Neural progenitor cell (in vitro differentiated cells): ENCODE data around the gene CDH23. TPM values are rescaled to one million over a fixed set of nuclear protein-coding genes. Genes with fewer than 3 reads are reported as not detected.
A peak's percentile ranks its signal among the peaks of the same experiment; 100 is the strongest.

Experiments used
- DNase-seq: peaks from one replicate; pipeline ENCODE4 v3.0.0-alpha.2; 2016; ENCODE audit warnings: low spot score
- H2AFZ ChIP-seq: fragments of 200-600 bp; sonication (generic); replicated peaks from 2 replicates; pipeline ENCODE4 v1.6.1; 2016; ENCODE audit warnings: antibody characterized with exemption
- H3F3A ChIP-seq: fragments of 200-600 bp; sonication (generic); 2 replicates; pipeline ENCODE4 v1.6.1; 2016; ENCODE audit warnings: antibody characterized with exemption, low read depth
- H3K27ac ChIP-seq: fragments of 200-600 bp; sonication (generic); 2 replicates; pipeline ENCODE4 v1.5.1; 2016; ENCODE audit warnings: mild to moderate bottlenecking
- H3K27me3 ChIP-seq: fragments of 200-600 bp; sonication (generic); 2 replicates; pipeline ENCODE4 v1.6.1; 2016; ENCODE audit warnings: mild to moderate bottlenecking, moderate library complexity
- H3K36me3 ChIP-seq: fragments of 200-600 bp; sonication (generic); 2 replicates; pipeline ENCODE4 v1.5.1; 2016
- H3K4me1 ChIP-seq: fragments of 200-600 bp; sonication (generic); 2 replicates; pipeline ENCODE4 v1.6.1; 2016; ENCODE audit warnings: mixed run types
- H3K4me2 ChIP-seq: fragments of 200-600 bp; sonication (generic); 2 replicates; pipeline ENCODE4 v1.6.1; 2016
- H3K4me3 ChIP-seq: fragments of 200-600 bp; sonication (generic); 2 replicates; pipeline ENCODE4 v1.5.1; 2016
- H3K79me2 ChIP-seq: fragments of 200-600 bp; sonication (generic); 2 replicates; pipeline ENCODE4 v1.6.1; 2016; ENCODE audit warnings: low read depth
- H3K9ac ChIP-seq: fragments of 200-600 bp; sonication (generic); 2 replicates; pipeline ENCODE4 v1.6.1; 2016
- H3K9me3 ChIP-seq: fragments of 200-600 bp; sonication (generic); 2 replicates; pipeline ENCODE4 v1.5.1; 2016; ENCODE audit warnings: low read depth
- H4K20me1 ChIP-seq: fragments of 200-600 bp; sonication (generic); 2 replicates; pipeline ENCODE4 v1.6.1; 2016; ENCODE audit warnings: low read depth
- H3K27ac Mint-ChIP-seq: 3 replicates; pipeline ENCODE4 v1.8.0; 2021; ENCODE audit warnings: mixed read lengths
- H3K27me3 Mint-ChIP-seq: 2 replicates; pipeline ENCODE4 v1.8.0; 2022; ENCODE audit warnings: low read depth, mild to moderate bottlenecking, inconsistent platforms, moderate library complexity, mixed read lengths; ENCODE audit not compliant: insufficient read depth
- H3K36me3 Mint-ChIP-seq: 3 replicates; pipeline ENCODE4 v1.8.0; 2021; ENCODE audit warnings: mixed read lengths
- H3K4me1 Mint-ChIP-seq: 3 replicates; pipeline ENCODE4 v1.8.0; 2021; ENCODE audit warnings: mixed read lengths
- H3K4me3 Mint-ChIP-seq: 3 replicates; pipeline ENCODE4 v1.8.0; 2021; ENCODE audit warnings: mild to moderate bottlenecking, moderate library complexity, mixed read lengths
- H3K9me3 Mint-ChIP-seq: 3 replicates; pipeline ENCODE4 v1.8.0; 2020; ENCODE audit warnings: mixed read lengths
- CTCF ChIP-seq: fragments of 200-600 bp; sonication (generic); IDR thresholded peaks from 2 replicates; pipeline ENCODE4 v1.5.1; 2017; ENCODE audit warnings: antibody characterized with exemption, mild to moderate bottlenecking
- EZH2 ChIP-seq: fragments of 200-600 bp; sonication (generic); IDR thresholded peaks from 2 replicates; pipeline ENCODE4 v1.6.1; 2017; ENCODE audit warnings: antibody characterized with exemption, mild to moderate bottlenecking, moderate library complexity
- EZH2phosphoT487 ChIP-seq: fragments of 200-600 bp; sonication (generic); IDR thresholded peaks from 2 replicates; pipeline ENCODE4 v1.6.1; 2017; ENCODE audit warnings: antibody characterized with exemption
- total RNA-seq: library from RNA; depleted of rRNA; stranded (reverse); fragments of >200 nt; gene quantifications from 2 replicates; pipeline ENCODE4 v1.2.3, GENCODE V29; 2015; ENCODE audit warnings: low replicate concordance

Gene CDH23
- total RNA-seq, 1 donor from 2014 or later = 5.9 TPM

- peak overlapping the region; percentile 60 for H3K27ac Mint-ChIP-seq
Observed at GRCh38 chr10:71766717-71767419, 370.1 kb downstream of the CDH23 start.

GRCh38 chr10:71767420-71768035 is 370.8 kb downstream of the CDH23 start:
- Mint-ChIP-seq H3K4me1 (peaks cover 18% of the 10 kb centered on the region), H3K4me3 (no peak overlapping the region), H3K36me3 (no peaks in the 10 kb centered on the region), H3K27ac (peak overlapping the region; percentile 90), H3K9me3 (no peaks in the 10 kb centered on the region), H3K27me3 (peaks cover 12% of the 10 kb centered on the region)
- Histone ChIP-seq H3K9ac (no peak overlapping the region), H3K27me3 (peaks cover 21% of the 10 kb centered on the region), H3K4me3 (no peak overlapping the region), H3K27ac (no peak overlapping the region), H3K9me3 (no peaks in the 10 kb centered on the region), H2AFZ (no peak overlapping the region), H3K4me1 (peaks cover 4% of the 10 kb centered on the region), H3K4me2 (no peak overlapping the region), H4K20me1 (no peaks in the 10 kb centered on the region), H3F3A (no peaks in the 10 kb centered on the region), H3K79me2 (no peaks in the 10 kb centered on the region), H3K36me3 (no peaks in the 10 kb centered on the region)
- DNase-seq = no peak
- TF ChIP-seq EZH2 (no peak), EZH2phosphoT487 (no peak), CTCF (no peak)

More at GRCh38 chr10:71766717-71767419, 370.1 kb downstream of the CDH23 start:
- no peak overlapping the region for H3K9ac ChIP-seq
- H3K4me1 Mint-ChIP-seq = peaks cover 18% of the 10 kb centered on the region
- H3K4me3 Mint-ChIP-seq = no peak overlapping the region
- H3K27ac ChIP-seq = no peak overlapping the region
- no peak for DNase-seq
- peaks cover 15% of the 10 kb centered on the region for H3K27me3 Mint-ChIP-seq
- H3K4me2 ChIP-seq = no peak overlapping the region
- TF ChIP-seq EZH2 = no peak
- no peak for TF ChIP-seq CTCF
- no peak for TF ChIP-seq EZH2phosphoT487
- H3K36me3 ChIP-seq = no peaks in the 10 kb centered on the region
- H3F3A ChIP-seq = no peaks in the 10 kb centered on the region
- H3K9me3 ChIP-seq = no peaks in the 10 kb centered on the region
- H3K27me3 ChIP-seq = peaks cover 14% of the 10 kb centered on the region
- H3K4me3 ChIP-seq = no peak overlapping the region
- H3K36me3 Mint-ChIP-seq = no peaks in the 10 kb centered on the region
- no peaks in the 10 kb centered on the region for H3K9me3 Mint-ChIP-seq
- H3K4me1 ChIP-seq = peaks cover 4% of the 10 kb centered on the region
- no peaks in the 10 kb centered on the region for H4K20me1 ChIP-seq
- H2AFZ ChIP-seq = no peak overlapping the region
- no peaks in the 10 kb centered on the region for H3K79me2 ChIP-seq

- Mint-ChIP-seq H3K36me3 (no peaks in the 10 kb centered on the region), H3K4me1 (peaks cover 22% of the 10 kb centered on the region), H3K4me3 (no peak overlapping the region), H3K27ac (no peak overlapping the region), H3K9me3 (no peaks in the 10 kb centered on the region), H3K27me3 (peaks cover 18% of the 10 kb centered on the region)
- H3K9me3 ChIP-seq = no peaks in the 10 kb centered on the region
- no peaks in the 10 kb centered on the region for H4K20me1 ChIP-seq
- no peak overlapping the region for H3K9ac ChIP-seq
- peaks cover 4% of the 10 kb centered on the region for H3K4me1 ChIP-seq
- no peak overlapping the region for H3K27ac ChIP-seq
- peaks cover 39% of the 10 kb centered on the region for H3K27me3 ChIP-seq
- no peak overlapping the region for H3K4me2 ChIP-seq
- TF ChIP-seq CTCF (no peak), EZH2phosphoT487 (no peak), EZH2 (no peak)
- no peak overlapping the region for H2AFZ ChIP-seq
- H3K4me3 ChIP-seq = no peak overlapping the region
- H3K36me3 ChIP-seq = no peaks in the 10 kb centered on the region
- H3K79me2 ChIP-seq = no peaks in the 10 kb centered on the region
- no peak for DNase-seq
- H3F3A ChIP-seq = no peaks in the 10 kb centered on the region
Observed at GRCh38 chr10:71769279-71769823, 372.6 kb downstream of the CDH23 start.
